Measurements from ENCODE around the gene RELA. TPM values are rescaled to one million over a fixed set of nuclear protein-coding genes. Genes with fewer than 3 reads are reported as not detected.
A peak's percentile ranks its signal among the peaks of the same experiment; 100 is the strongest.

Gene RELA
- total and polyA plus RNA-seq, 2 donors (not counting 1 experiment from before 2014, with no cell fraction given): 124 to 154 TPM

- Histone ChIP-seq H3K79me2 (ENCODE audit: control insufficient read depth, insufficient read depth, low read length) (peaks cover 89% of the 10 kb centered on the region), H3K36me3 (replicated peaks in 1 of 2; ENCODE audit: control extremely low read depth in 1 of 2, control insufficient read depth in 1 of 2, extremely low read depth in 1 of 2, insufficient read depth in 2 of 2, low read length in 1 of 2) (peaks cover 0 to 40% of the 10 kb centered on the region in 2 experiments), H3K9ac (ENCODE audit: low read length) (no peak overlapping the region), H3K4me2 (replicated peaks; ENCODE audit: low read depth, low read length, poor library complexity, severe bottlenecking) (no peak overlapping the region), H3K27me3 (replicated peaks in 1 of 4; ENCODE audit: control extremely low read depth in 1 of 4, control insufficient read depth in 3 of 4, insufficient read depth in 4 of 4, low read length in 3 of 4) (no peaks in the 10 kb centered on the region), H3K27ac (ENCODE audit: low read length in 2 of 2) (peak overlapping the region in 1 of 2 donors; percentile 100), H3K9me3 (ENCODE audit: control extremely low read depth in 1 of 3, control insufficient read depth in 2 of 3, insufficient read depth in 1 of 3, low read length in 2 of 3) (no peaks in the 10 kb centered on the region), H4K20me1 (ENCODE audit: control insufficient read depth, insufficient read depth, low read length, poor library complexity, severe bottlenecking) (peaks cover 53% of the 10 kb centered on the region), H3K4me1 (ENCODE audit: control insufficient read depth in 2 of 2, insufficient read depth in 2 of 2, low read length in 2 of 2) (peaks cover 24 to 52% of the 10 kb centered on the region in 2 donors), H3K4me3 (ENCODE audit: control extremely low read depth in 1 of 5, extremely low read depth in 1 of 5, insufficient read depth in 1 of 5, low read depth in 2 of 5, low read length in 4 of 5) (no peak overlapping the region), H2AFZ (ENCODE audit: insufficient read depth, low read depth, low read length, poor library complexity, severe bottlenecking) (no peak overlapping the region)
- ATAC-seq (ENCODE audit: low read depth) (no peak), DNase-seq (no peak)
- peak overlapping the region; percentile 61 for H3K27ac Mint-ChIP-seq
- POLR2A ChIA-PET: interaction anchor here (0.5 to 1.9 kb wide), 6 partner anchors 9 to 837 kb away, joined by 3 to 10 read pairs (median 5); no protein-coding TSS in a partner anchor
- CTCF ChIA-PET: interaction anchor here (1.0 to 7.4 kb wide), 2 partner anchors 10 to 11 kb away, joined by 3 to 86 read pairs; no protein-coding TSS in a partner anchor
- H3K4me3 Mint-ChIP-seq: peak overlapping the region; percentile 75
- intact Hi-C loops (cut with micrococcal nuclease): no loop called here
- no peaks in the 10 kb centered on the region for H3K9me3 Mint-ChIP-seq (ENCODE audit: insufficient read depth)
- 97% methylated on average over 17 of the region's 28 CpGs for WGBS (ENCODE audit: insufficient coverage)
- H3K27me3 Mint-ChIP-seq: no peaks in the 10 kb centered on the region
- no peak for TF ChIP-seq EZH2 (IDR thresholded peaks at IDR 0.05; ENCODE audit: borderline replicate concordance, insufficient read depth, low read depth, low read length, poor library complexity, severe bottlenecking)
- no peak for TF ChIP-seq CTCF (IDR thresholded peaks at IDR 0.05)
- H3K4me1 Mint-ChIP-seq: peaks cover 35% of the 10 kb centered on the region
Observed at GRCh38 chr11:65636108-65637031, 26.3 kb downstream of the RELA start.

Data from B cell (primary cell).